A673 (cell line): ENCODE results near the gene PASK. TPM values are rescaled to one million over a fixed set of nuclear protein-coding genes. Genes with fewer than 3 reads are reported as not detected.

Experiments
- BruUV-seq: library from RNA; stranded (reverse); fragments of 400-500 nt; replicated peaks from 2 replicates; lab custom pipeline; 2021; lab: Mats Ljungman, UMichigan
- CTCF ChIA-PET: fragments of 300-600 bp; sonication (Branson Sonifier 250); formaldehyde crosslinking; loops from one replicate; lab custom pipeline; 2022; ENCODE audit warnings: antibody characterized with exemption; lab: Charles Lee
- POLR2A ChIA-PET: fragments of 300-600 bp; sonication (Branson Sonifier 250); formaldehyde crosslinking; loops from one replicate; lab custom pipeline; 2022; ENCODE audit warnings: antibody characterized with exemption; ENCODE audit not compliant: low non-redundant PET; lab: Charles Lee
- DNase-seq: peaks from one replicate; pipeline ENCODE4 v3.0.0-alpha.2; 2015; ENCODE audit warnings: low spot score
- H3K27ac ChIP-seq: fragments of 200-600 bp; sonication (generic); 2 replicates; pipeline ENCODE4 v1.5.1; 2016; ENCODE audit warnings: mixed run types, low read depth, mild to moderate bottlenecking, mixed read lengths, antibody characterized with exemption, low read length; ENCODE audit not compliant: poor library complexity, severe bottlenecking
- H3K27me3 ChIP-seq: fragments of 200-600 bp; sonication (generic); replicated peaks from 2 replicates; pipeline ENCODE4 v1.6.1; 2017; ENCODE audit warnings: mixed run types, low read depth, mild to moderate bottlenecking, mixed read lengths, antibody characterized with exemption, low read length; ENCODE audit not compliant: insufficient read depth, poor library complexity
- H3K36me3 ChIP-seq: fragments of 200-600 bp; sonication (generic); 2 replicates; pipeline ENCODE4 v1.6.1; 2016; ENCODE audit warnings: mixed run types, mild to moderate bottlenecking, mixed read lengths, antibody characterized with exemption, low read length; ENCODE audit not compliant: insufficient read depth, poor library complexity, severe bottlenecking
- H3K4me1 ChIP-seq: fragments of 200-600 bp; sonication (generic); 2 replicates; pipeline ENCODE4 v1.6.1; 2017; ENCODE audit warnings: mixed run types, mild to moderate bottlenecking, mixed read lengths, antibody characterized with exemption, low read length; ENCODE audit not compliant: insufficient read depth, poor library complexity, severe bottlenecking
- H3K4me3 ChIP-seq: fragments of 200-600 bp; sonication (generic); 2 replicates; pipeline ENCODE4 v1.5.1; 2016; ENCODE audit warnings: low read depth, mixed run types, mild to moderate bottlenecking, mixed read lengths, low read length; ENCODE audit not compliant: poor library complexity, severe bottlenecking
- H3K9me3 ChIP-seq: fragments of 200-600 bp; sonication (generic); 2 replicates; pipeline ENCODE4 v1.6.1; 2016; ENCODE audit warnings: mixed run types, low read depth, mild to moderate bottlenecking, mixed read lengths, antibody characterized with exemption, low read length; ENCODE audit not compliant: poor library complexity, severe bottlenecking
- EZH2 ChIP-seq: fragments of 200-600 bp; sonication (generic); IDR thresholded peaks from 2 replicates; pipeline ENCODE4 v1.6.1; 2017; ENCODE audit warnings: borderline replicate concordance, low read depth, mild to moderate bottlenecking, mixed read lengths, antibody characterized with exemption, low read length; ENCODE audit not compliant: poor library complexity, severe bottlenecking
- intact Hi-C: fragments of 100-400 bp; cut with micrococcal nuclease; formaldehyde crosslinking; loops from one replicate; pipeline ENCODE4 v1.10.0; 2022; ENCODE audit not compliant: unreplicated experiment
- total RNA-seq: library from RNA; stranded (reverse); gene quantifications from 2 replicates; pipeline ENCODE4 v1.2.3, GENCODE V29; 2021
- TF ChIP-seq, protein P1 (sequence below): fragments of 300-800, 200-600 bp; sonication (generic); conservative IDR thresholded peaks from 2 replicates; pipeline ENCODE4 v1.5.1; 2017; ENCODE audit warnings: low read depth, mild to moderate bottlenecking, antibody characterized with exemption, low read length, moderate library complexity, mixed read lengths

PASK gene
- total RNA-seq, 1 experiment from 2014 or later, result 59.4 TPM

DNA sequence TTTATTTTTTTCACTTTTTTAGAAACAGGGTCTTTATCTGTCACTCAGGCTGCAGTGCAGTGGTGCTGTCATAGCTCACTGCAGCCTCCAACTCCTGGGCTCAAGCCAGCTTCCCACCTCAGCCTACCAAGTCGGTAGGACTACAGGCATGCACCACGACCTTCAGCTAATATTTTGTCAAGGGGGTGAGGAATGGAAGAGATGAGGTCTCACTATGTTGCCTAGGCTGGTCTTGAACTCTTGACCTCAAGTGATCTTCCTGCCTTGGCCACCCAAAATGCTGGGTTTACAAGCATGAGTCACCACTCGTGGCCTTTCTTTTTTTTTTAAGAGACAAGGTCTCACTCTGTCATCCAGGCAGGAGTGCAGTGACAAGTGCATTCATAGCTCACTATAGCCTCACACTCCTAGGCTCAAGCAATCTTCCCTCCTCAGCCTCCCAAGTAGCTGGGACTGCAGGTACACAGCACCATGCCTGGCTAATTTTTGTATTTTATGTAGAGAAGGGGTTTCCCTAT lies 14.4 kb upstream of the PASK start:
- no peak for DNase-seq
- TF ChIP-seq, protein P1, sequence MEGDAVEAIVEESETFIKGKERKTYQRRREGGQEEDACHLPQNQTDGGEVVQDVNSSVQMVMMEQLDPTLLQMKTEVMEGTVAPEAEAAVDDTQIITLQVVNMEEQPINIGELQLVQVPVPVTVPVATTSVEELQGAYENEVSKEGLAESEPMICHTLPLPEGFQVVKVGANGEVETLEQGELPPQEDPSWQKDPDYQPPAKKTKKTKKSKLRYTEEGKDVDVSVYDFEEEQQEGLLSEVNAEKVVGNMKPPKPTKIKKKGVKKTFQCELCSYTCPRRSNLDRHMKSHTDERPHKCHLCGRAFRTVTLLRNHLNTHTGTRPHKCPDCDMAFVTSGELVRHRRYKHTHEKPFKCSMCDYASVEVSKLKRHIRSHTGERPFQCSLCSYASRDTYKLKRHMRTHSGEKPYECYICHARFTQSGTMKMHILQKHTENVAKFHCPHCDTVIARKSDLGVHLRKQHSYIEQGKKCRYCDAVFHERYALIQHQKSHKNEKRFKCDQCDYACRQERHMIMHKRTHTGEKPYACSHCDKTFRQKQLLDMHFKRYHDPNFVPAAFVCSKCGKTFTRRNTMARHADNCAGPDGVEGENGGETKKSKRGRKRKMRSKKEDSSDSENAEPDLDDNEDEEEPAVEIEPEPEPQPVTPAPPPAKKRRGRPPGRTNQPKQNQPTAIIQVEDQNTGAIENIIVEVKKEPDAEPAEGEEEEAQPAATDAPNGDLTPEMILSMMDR, result no peak
- TF ChIP-seq EZH2, result no peak
- intact Hi-C loops, result no loop called here
- Histone ChIP-seq H3K9me3 (no peaks in the 10 kb centered on the region), H3K4me3 (no peak overlapping the region), H3K27me3 (no peaks in the 10 kb centered on the region), H3K4me1 (no peaks in the 10 kb centered on the region), H3K27ac (no peak overlapping the region), H3K36me3 (peaks cover 22% of the 10 kb centered on the region)
- CTCF ChIA-PET, result no interaction called here
- no TSS peak for BruUV-seq
- POLR2A ChIA-PET, result no interaction called here

DNA sequence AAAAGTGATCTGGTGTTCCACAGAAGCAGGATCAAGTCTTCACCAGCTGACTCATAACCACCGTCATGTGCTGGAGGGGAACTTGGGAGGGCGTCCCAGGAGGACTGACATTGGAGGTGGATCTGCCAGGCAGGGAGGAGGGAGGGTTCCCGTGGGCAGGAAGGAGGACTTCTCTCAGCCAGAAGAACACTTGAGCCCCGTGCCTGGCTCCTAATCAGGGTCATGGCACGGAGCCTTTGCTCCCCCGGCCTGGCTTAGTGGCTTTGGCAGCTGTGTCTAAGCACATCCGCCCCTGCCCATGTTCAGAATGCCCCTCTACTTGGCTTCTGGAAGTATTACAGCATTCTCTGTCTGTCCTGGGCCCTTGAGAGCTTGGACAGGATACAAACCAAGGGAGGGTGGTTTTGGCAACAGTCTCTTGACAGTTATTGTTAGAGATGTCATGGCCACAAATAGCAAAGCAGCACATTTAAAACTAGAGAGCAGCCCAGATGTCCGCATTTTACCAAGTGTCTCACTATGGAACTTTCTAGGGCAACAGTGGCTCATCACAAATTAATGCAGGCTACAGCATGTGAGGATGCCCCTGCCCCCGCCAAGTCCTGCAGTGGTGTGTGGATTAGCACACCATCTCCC lies 12.5 kb upstream of the PASK start:
- no peak overlapping the region for H3K27ac ChIP-seq
- TF ChIP-seq EZH2, result no peak
- TF ChIP-seq, protein P1, result no peak
- ChIA-PET POLR2A (no interaction called here), CTCF (no interaction called here)
- H3K4me1 ChIP-seq, result no peaks in the 10 kb centered on the region
- H3K4me3 ChIP-seq, result no peak overlapping the region
- BruUV-seq, result no TSS peak
- DNase-seq, result peak; percentile 15
- H3K9me3 ChIP-seq, result no peaks in the 10 kb centered on the region
- H3K27me3 ChIP-seq, result no peaks in the 10 kb centered on the region
- intact Hi-C loops, result no loop called here
- H3K36me3 ChIP-seq, result peaks cover 36% of the 10 kb centered on the region

DNA sequence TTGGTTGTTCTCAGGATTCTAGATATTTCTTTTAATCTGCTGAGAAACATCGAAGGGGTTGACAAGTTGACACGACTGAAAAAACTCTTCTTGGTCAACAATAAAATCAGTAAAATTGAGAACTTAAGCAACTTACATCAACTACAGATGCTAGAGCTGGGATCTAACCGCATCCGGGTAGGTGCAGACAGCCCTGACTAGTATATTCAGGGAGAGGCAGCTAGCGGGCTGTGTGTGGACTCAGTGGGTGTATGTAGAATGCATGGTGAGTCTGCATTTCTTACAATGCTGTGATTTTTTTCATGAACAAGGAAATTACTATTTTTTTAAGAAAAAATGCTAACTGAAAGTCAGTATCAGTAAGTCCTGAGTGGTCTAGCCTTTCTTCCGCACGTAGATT lies 11.0 kb upstream of the PASK start:
- Histone ChIP-seq H3K36me3 (peaks cover 29% of the 10 kb centered on the region), H3K9me3 (no peaks in the 10 kb centered on the region), H3K4me3 (no peak overlapping the region), H3K27ac (no peak overlapping the region), H3K4me1 (no peaks in the 10 kb centered on the region), H3K27me3 (no peaks in the 10 kb centered on the region)
- intact Hi-C loops, result no loop called here
- BruUV-seq, result no TSS peak
- CTCF ChIA-PET, result no interaction called here
- no peak for TF ChIP-seq EZH2
- TF ChIP-seq, protein P1, result no peak
- POLR2A ChIA-PET, result no interaction called here
- no peak for DNase-seq
